Activated CD8-positive, alpha-beta memory T cell treated with anti-CD3 and anti-CD28 coated beads, Interleukin-2, amount 50 U/mL, for 24 hours (primary cell): Measurements from ENCODE around the gene BCL2.

Source experiments
- DNase-seq: peaks from one replicate; pipeline ENCODE4 v3.0.0-alpha.2; 2020; ENCODE audit errors: extremely low read depth

The BCL2 gene

DNA sequence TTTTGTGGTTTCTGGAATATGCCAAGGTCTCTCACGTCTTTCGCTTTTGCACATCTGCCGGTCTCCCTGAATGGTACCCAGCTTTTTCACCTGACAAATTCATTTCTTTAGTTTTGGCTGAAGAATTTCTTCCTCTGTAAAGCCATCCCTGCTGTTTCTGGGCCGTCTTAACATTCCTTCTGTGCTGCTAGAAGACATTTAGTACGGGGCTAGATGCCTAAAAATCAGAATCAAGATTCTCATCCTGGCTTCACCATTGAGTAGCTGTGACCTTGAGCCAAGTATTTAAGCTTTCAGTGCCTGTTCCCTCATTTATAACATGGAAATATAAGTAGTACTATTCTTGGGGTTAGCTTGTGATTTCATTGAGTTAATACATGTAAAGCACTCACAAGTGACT lies 6.4 kb upstream of the BCL2 start:
- DNase-seq, result no peak

DNA sequence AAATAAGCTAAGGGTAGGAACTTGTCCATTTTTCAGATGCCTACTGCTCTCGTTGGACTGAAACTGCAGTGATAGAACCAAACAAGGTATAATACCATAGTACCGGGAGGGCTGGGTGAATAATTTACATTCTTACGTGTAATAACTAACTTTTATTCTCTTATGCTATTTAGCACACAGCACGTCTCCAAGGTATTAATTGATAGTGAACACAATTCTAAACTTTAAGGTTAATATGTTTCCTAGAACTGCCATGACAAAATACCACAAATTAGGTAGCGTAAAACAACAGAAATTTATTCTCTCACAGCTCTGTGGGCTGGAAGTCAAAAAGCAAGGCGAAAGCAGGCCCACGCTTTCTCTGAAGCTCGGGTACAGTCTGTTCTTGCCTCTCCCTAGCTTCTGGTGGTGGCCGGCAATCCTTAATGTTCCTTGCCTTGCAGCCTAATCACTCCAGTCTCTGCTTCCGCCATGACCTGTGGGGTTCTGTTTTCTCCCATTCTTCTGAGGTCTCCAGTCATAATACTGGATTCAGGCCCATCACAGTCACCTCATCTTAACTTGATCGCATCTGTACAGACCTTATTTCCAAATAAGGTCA lies 5.6 kb upstream of the BCL2 start:
- no peak for DNase-seq

DNA sequence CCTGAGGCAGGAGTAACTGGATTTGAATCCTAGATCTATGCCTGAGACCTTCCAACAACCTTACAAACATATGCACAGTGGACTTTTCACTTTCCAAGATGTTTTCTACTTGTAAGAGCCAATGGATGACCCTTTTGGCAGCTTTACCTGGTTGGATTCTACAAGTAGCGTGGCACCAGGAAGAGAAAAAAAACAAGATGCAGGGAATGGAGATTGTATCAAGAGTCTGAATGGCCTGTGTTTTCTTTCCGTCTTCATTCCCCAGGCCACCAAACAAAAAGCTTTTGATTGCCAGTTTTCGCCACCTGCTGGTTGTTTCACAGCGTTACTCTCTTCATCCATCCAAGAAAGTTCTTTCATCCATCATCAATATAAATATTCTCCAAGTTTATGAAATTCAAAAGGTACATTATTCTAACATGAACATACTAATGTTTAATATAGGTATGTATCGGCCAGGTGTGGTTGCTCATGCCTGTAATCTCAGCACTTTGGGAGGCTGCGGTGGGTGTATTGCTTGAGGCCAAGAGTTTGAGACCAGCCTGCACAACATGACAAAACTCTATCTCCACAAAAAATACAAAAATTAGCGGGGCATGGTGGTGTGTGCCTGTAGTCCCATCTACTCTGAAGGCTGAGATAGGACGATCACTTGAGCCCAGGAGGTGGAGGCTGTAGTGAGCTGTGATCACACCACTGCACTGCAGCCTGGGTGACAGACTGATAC lies 3.5 kb upstream of the BCL2 start:
- DNase-seq, result peak; percentile 20

DNA sequence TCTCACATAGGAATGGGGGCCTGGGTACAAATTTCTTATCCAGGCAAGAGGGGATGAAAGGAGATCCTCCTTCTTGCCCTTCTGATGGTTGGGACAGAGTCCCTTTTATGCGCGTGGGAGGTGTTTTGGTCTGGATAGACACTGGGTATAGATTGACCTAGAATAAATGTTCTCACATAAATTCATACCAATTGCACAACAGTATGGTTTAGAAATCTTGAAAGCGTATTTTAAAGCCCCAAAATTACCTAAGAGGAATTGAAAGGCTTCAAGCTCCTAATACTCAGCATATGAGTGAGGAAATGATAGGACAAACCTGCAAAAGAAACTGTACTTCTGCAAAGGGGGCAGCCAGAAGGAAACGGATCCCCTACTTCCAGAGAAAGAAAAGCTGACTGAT lies 2.6 kb upstream of the BCL2 start:
- DNase-seq, result no peak

DNA sequence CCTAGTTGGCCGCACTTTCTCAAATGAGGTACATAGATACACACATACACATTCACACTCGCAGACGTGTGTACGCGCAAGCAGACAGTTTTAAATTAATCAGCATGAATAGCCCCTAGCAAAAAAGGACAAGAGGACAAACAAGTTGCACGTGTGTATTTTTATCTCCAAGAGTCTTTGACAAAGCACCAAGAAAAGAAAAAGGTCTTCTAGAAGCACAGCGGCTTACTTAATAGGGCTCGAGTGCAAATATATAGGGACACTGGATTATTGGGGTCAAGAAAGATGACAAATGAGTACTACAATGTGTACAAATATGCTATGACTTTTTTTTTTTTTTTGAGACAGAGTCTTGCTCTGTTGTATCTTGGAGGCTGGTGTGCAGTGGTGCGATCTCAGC lies 1.7 kb upstream of the BCL2 start:
- DNase-seq, result no peak

DNA sequence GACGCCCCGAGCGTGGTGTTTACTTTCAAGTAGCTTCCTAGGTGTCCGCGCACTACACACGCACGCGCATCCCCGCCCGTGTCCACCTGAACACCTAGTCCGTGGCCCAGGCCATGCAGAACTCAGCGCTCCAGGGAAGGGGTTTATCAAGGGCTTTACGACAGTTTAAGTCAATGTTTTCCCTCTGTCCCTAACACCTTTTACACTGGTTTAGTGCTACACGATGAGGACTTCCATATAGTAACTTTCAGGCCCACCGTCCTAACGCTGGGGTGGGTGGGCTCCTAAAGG lies 1.4 kb upstream of the BCL2 start:
- no peak for DNase-seq

DNA sequence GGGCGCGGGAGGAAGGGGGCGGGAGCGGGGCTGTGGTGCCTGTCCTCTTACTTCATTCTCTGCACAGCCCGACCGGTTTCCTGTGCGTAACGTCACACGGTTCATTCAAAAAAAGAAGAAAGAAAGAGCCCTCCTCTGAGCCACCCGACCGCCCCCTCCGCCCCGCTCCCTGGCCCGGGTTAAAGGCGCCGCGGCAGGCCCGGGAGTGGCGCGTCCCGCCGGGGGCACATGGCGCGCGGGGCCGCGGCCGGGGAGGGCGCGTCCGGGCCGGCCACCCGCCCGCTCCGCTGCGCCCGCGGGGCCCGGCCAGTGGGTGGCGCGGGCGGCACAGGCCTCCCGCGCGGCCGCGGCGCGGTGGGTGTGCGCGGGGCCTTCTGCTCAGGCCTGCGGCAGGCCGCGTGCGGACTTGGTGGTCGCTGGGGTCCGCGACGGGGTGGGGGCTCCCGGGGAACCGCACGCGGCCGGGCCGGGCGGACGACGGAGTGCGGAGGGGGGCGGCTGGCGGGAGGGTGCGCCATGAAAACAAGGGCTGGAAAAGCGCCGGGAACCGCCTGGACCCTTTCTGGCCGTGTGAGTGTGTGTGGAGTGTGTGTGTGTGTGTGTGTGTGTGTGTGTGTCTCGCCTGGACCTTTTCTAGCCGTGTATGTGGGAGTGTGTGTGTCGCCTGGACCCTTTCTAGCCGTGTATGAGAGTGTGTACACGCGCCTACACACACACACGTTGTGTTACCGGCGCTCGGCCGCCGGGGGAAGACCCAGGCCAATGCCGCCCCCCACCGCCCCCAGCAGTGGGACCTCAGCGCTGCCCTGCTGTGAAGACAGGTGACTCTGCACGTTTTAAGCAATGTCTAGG lies 780 bp upstream of the BCL2 start:
- DNase-seq, result peak; percentile 63

DNA sequence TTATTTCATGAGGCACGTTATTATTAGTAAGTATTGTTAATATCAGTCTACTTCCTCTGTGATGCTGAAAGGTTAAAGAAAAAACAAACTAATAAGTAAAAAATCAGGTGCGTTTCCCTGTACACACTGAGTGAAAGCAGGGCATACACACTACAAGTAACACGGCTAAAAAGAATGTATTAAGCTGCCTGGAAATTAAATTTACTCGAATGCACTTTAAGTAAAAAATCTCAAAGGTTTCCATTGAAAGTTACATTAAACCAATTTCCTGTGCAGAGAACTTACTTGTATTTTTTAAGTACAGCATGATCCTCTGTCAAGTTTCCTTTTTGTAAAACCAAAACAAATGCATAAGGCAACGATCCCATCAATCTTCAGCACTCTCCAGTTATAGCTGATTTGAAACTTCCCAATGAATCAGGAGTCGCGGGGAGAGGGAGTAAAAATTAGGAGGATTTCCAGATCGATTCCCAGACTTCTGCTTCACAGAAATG lies 633 bp downstream of the BCL2 start:
- DNase-seq, result no peak

DNA sequence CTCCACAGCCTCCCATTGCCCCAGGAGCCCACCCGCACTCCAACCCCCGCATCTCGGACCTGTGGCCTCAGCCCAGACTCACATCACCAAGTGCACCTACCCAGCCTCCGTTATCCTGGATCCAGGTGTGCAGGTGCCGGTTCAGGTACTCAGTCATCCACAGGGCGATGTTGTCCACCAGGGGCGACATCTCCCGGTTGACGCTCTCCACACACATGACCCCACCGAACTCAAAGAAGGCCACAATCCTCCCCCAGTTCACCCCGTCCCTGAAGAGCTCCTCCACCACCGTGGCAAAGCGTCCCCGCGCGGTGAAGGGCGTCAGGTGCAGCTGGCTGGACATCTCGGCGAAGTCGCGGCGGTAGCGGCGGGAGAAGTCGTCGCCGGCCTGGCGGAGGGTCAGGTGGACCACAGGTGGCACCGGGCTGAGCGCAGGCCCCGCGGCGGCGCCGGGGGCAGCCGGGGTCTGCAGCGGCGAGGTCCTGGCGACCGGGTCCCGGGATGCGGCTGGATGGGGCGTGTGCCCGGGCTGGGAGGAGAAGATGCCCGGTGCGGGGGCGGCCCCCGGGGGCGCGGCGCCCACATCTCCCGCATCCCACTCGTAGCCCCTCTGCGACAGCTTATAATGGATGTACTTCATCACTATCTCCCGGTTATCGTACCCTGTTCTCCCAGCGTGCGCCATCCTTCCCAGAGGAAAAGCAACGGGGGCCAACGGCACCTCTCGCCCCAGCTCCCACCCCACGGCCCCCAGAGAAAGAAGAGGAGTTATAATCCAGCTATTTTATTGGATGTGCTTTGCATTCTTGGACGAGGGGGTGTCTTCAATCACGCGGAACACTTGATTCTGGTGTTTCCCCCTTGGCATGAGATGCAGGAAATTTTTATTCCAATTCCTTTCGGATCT lies 1.3 kb downstream of the BCL2 start:
- DNase-seq, result peak; percentile 41

DNA sequence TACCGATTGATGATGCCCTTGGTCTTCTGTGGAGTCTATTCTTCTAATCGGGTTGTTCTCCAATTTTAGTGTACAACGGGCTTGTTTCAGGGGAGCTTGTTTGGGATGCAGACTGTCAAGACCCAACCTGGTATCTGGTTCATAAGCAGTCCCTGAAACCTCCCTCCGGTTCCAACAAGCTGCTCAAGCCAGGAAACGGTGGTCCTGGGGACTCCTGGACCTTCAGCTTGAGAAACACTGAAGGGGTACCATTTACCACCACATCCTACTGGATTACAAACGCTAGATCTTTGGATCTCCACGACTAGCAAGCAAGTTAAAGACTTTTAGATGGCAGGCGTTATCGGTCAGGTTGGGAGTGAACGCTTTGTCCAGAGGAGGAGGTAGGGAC lies 2.0 kb downstream of the BCL2 start:
- no peak for DNase-seq

DNA sequence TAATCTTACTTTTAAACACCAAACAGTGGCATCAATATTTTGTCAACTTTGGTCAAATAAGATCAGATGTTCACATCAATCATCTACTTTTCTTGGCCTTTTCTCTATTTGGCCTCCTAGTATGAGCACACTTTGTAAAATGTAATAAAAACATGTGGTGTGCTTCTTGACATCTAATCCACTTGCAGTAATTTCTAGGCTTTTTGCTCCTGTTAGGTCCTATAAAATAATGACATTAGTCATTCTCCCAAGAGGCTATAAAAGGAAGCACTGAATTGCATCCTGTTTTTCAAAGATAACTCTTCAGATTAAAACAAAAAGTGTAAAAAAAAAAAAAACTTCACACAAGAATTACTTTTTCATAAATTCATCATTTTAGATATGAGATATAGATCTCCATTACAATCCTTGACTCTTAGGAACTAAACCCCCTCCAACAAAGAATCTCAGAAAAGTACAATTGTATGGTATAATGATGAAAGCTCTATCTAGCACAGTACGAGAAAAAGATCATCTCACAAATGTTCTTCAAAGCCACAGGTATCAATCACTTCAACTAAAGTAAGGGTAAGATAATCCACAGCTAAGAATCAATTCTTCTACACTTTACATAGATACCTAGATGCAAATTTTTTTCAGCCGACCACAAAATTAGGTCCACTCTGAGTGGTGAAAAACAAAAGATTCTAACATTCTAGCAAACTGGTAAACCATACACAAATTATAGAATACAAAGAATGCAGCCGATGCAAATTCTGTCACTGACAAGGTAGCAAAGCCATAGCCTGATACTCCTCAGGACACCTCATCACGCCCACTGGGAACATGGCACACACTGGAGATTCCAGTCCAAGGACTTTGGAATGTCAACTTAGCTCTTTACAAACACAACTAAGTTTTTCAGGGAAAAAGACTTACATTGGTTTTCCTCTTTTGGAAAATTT lies 2.7 kb downstream of the BCL2 start:
- DNase-seq, result no peak

DNA sequence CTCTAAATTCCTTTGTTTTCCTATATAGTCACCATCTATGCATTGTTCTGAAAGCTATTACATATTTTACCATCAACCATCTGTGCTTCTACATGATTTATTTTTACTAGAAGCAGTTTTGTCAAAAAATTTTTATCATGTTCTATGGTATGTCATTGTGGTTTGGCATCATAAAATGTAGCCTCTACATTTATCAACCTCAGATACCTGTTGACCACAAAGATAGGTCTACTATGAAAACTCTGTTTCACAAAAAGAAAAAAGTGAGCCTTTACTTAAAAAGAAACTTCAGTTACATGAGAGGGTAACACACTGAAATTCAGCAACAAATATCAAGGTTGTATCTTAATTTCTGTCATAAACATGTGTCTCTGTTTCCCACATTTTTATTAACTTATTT lies 3.7 kb downstream of the BCL2 start:
- DNase-seq, result no peak

DNA sequence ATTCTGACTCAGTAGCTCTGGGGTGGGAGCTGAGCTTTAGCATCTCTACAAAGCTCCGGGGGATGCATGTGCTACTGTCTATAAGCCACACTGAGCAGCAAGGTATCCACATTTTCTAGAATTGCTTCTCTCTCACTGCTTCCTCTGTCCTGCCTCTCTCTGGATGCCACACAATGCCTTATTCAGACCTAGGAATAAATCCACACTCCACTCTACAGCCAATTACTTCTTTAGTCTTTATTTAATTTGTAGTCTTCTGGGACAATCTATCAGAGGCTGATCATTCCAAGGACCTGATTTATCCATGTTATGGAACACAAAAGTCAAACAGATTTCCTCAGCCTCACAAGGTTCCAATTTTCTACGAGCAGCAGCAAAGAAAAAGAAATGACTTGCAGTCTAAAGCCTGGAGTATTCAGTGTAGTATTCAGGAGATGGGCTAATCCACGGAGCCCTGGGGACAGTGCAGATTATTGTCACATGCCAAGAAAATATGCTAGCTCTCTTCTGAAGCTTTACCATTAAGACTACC lies 4.4 kb downstream of the BCL2 start:
- DNase-seq, result no peak

DNA sequence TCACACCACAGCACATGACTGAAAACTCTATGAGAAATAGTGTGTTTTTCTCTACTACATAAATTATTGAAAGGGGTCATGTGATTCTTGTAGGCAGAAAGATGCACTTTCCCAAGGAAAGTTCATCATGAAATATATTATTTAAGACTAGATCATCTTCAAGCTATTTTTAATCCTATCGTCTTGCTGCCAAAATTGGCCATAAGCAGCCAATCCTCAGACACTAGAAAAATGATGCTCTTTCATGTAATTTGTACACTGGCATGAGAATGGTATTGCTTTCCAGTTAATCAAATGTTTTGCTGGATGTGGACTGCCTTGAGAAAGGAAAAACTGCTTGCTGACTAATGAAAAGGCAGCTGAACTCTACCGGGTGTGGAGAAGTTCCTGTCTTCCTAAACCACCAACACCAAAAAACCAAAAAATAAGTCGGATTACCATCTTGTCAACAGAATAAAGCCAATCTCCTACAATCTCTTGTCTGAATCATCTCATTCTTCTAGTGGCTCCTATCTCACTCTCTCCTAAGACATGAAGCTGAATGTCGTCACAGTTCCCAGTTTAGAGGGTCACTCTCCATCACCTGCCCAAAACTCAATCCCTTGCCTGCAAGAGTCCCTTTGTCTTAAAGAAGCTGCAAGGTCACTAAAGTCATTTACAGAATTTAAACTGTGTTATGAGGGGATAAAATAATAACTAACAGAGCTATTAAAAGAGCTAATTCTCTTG lies 5.3 kb downstream of the BCL2 start:
- DNase-seq, result no peak

DNA sequence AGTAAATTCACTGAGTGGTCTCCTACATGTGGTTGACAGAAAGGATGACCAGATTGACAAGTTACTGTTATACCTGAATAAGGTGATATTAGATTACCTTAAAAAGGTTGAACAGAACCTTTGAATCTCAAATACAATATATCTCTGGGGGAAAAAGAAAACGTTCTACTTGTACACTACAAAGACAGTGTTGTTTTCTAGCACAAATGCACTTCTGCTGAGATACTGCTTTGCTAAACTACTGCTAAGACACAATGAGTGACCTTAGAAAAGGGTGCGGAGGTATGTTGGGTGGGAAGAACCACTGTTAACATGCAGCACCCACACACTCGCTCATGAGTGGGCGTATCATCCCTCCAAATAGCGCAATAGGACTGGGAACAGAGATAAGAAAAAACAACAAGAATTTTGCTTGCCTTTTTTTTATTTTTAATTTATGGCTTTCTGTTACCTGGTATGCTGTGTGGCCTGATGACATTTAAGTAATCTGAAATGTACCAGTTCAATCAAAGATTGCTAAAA lies 6.1 kb downstream of the BCL2 start:
- no peak for DNase-seq

DNA sequence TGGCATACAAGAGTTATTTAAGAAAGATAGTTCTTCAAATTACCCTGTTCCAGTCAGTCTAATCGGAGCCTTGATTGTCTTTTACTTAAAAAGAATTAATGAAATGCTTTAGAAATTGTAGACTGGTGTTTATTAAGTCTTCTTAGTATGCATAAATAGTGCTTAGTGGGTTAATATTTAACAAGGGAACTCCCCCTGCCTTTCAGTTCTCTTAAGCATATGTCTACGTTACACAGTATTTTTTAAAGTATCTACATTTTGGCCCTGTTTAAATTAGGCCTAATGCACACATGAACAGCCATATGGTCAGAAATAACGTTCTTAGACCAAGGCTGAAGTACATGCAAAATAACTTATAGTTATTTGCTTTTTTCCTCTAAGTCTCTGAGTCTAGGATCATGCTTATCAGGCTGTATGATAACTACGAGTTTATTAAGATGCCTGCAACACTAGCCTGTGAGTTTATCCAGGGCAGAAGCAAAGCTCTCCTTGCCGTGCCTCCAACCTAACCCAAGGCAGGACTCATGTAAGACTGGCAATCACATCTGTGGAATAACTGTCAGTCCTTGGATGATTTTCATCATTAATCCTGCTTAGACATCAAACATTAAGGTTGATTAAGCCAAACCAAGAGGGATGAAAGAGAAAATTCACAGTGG lies 6.7 kb downstream of the BCL2 start:
- DNase-seq, result no peak

DNA sequence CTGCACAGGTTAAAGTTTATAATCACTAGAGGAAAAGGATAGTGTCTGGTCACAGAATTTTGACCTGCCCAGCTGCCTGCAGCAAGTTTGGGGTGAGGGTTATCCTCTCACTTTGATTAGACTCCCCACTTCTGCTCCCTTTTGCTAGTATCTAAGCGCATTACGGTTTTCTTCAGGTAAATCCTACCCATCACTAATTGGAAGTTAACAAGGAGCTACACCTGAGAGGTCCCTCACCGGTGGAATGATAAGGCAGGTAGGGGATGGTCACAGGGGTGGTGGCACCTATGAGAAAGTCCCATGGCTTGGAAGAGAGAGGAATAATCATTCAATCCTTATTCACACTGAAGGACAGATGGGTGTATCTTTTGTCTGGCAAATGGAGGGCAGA lies 7.6 kb downstream of the BCL2 start:
- no peak for DNase-seq

DNA sequence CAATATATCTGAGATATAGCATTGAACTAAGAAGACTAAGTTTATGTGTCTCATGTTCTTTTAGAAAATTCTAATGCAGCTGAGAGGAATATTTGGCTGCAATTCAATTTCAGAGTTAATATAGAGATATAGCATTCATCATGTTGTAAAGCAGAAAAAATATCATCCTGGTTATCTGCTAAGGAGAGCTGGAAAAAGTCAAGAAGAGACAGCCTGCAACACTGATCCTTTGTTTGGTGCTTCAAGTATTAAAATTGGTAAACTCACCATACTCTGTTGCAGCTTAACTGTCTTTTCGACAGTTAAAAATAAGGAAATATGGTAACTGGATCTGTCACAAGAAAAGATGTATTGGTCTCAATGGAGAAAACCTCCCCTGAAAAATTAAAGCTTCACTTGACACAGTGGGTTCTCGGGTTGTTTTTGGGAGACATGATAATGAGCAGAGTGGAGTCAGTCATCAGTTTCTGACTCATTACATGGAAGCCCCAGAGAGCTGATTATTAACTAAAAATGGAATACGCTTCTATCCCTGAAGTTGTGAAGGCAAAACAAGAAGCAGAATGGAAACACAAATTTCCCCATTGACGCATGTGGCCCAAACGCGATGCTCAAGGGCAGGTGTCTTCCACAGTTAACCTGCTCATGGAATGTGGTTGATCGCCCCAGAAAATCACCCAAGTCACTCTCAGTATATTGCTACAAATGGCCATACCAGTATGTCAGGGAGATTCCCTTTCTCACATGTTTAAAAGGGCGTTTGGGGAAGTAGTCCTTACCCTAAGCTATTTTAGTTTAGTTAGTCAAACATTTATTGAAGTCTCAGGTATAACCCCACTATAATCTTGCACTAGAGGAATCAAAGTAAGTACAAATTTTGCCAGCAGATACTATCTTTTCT lies 8.2 kb downstream of the BCL2 start:
- no peak for DNase-seq
